HG03103 (cell line): ENCODE results near the gene OCIAD1.
"Not testable (repeated sequence)": the region's sequence is repeated elsewhere in the genome, so short reads cannot be mapped to it uniquely, and the experiment has no call there.

ENCODE experiments used
- ATAC-seq: cut with Tn5 transposase; IDR thresholded peaks from one replicate; pipeline ENCODE4 v1.9.1; 2021; ENCODE audit warnings: low read depth; ENCODE audit not compliant: unreplicated experiment

The OCIAD1 gene

GRCh38 chr4:48830706-48831531, at the start of gene OCIAD1:
OCIAD1 (plus strand) TSS chr4:48831088; CDS start chr4:48832625, 1,537 bp downstream.
- peak; percentile 100 for ATAC-seq

- ATAC-seq = no peak
These were observed 48.9 kb upstream of the OCIAD1 start for GRCh38 chr4:48781968-48782367.

- no peak for ATAC-seq
These were observed 45.6 kb upstream of the OCIAD1 start for GRCh38 chr4:48785302-48785701.

GRCh38 chr4:48786549-48786948, 44.3 kb upstream of the OCIAD1 start:
- ATAC-seq = no peak

GRCh38 chr4:48787056-48787455, 43.8 kb upstream of the OCIAD1 start:
- ATAC-seq = no peak

GRCh38 chr4:48790561-48790960, 40.3 kb upstream of the OCIAD1 start:
- ATAC-seq = no peak

GRCh38 chr4:48791313-48791712, 39.6 kb upstream of the OCIAD1 start:
- no peak for ATAC-seq

- no peak for ATAC-seq
These were observed 38.4 kb upstream of the OCIAD1 start for GRCh38 chr4:48792348-48793006.

- no peak for ATAC-seq
These were observed 35.8 kb upstream of the OCIAD1 start for GRCh38 chr4:48795108-48795507.

GRCh38 chr4:48796191-48796926, 34.5 kb upstream of the OCIAD1 start:
- ATAC-seq = no peak

GRCh38 chr4:48796927-48797679, 33.8 kb upstream of the OCIAD1 start:
- no peak for ATAC-seq

GRCh38 chr4:48798117-48798516, 32.8 kb upstream of the OCIAD1 start:
- ATAC-seq = no peak

GRCh38 chr4:48799157-48799556, 31.7 kb upstream of the OCIAD1 start:
- no peak for ATAC-seq

GRCh38 chr4:48800155-48800554, 30.7 kb upstream of the OCIAD1 start:
- ATAC-seq = not testable (repeated sequence)

- no peak for ATAC-seq
These were observed 29.7 kb upstream of the OCIAD1 start for GRCh38 chr4:48801016-48801715.

GRCh38 chr4:48804584-48805301, 26.1 kb upstream of the OCIAD1 start:
- ATAC-seq = no peak

GRCh38 chr4:48812866-48813265, 18.0 kb upstream of the OCIAD1 start:
- no peak for ATAC-seq

GRCh38 chr4:48813964-48814363, 16.9 kb upstream of the OCIAD1 start:
- peak; percentile 73 for ATAC-seq

GRCh38 chr4:48815483-48815882, 15.4 kb upstream of the OCIAD1 start:
- peak; percentile 45 for ATAC-seq
